ENCODE measurements around the gene SSR3. TPM values are rescaled to one million over a fixed set of nuclear protein-coding genes. Genes with fewer than 3 reads are reported as not detected.
A peak's percentile ranks its signal among the peaks of the same experiment; 100 is the strongest.

The SSR3 gene
- total RNA-seq, 1 donor from 2014 or later: 217 TPM

DNA sequence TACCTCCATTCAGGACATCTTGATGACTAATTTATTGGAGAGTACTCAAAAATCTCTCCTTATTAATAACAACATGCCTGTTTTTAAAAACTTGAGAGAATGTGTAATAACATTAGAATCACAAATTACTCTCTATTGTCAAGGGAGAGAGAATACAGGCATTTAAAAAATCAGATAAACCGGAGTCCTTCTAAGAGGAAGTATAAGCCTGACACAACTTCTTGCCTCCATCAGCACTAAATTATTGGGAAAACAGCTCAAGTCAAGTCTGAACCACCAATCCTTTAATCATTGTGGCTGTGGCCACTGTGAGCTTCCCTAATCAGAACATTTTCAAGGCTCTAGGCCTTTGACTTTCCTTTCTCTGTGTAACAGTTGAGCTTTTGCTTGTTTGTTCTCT, 38.0 kb downstream of the SSR3 start:
- TF ChIP-seq, protein P1, sequence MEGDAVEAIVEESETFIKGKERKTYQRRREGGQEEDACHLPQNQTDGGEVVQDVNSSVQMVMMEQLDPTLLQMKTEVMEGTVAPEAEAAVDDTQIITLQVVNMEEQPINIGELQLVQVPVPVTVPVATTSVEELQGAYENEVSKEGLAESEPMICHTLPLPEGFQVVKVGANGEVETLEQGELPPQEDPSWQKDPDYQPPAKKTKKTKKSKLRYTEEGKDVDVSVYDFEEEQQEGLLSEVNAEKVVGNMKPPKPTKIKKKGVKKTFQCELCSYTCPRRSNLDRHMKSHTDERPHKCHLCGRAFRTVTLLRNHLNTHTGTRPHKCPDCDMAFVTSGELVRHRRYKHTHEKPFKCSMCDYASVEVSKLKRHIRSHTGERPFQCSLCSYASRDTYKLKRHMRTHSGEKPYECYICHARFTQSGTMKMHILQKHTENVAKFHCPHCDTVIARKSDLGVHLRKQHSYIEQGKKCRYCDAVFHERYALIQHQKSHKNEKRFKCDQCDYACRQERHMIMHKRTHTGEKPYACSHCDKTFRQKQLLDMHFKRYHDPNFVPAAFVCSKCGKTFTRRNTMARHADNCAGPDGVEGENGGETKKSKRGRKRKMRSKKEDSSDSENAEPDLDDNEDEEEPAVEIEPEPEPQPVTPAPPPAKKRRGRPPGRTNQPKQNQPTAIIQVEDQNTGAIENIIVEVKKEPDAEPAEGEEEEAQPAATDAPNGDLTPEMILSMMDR (IDR thresholded peaks at IDR 0.05; ENCODE audit: insufficient read depth, low read length, poor library complexity, severe bottlenecking): no peak
- H3K27me3 ChIP-seq (ENCODE audit: control insufficient read depth, insufficient read depth, low read length): no peaks in the 10 kb centered on the region
- no peak overlapping the region for H3K4me3 ChIP-seq (ENCODE audit: low read depth, low read length)
- no peak for DNase-seq (ENCODE audit: low read depth)
- H3K36me3 ChIP-seq (ENCODE audit: control insufficient read depth, insufficient read depth, low read length): no peaks in the 10 kb centered on the region

- Histone ChIP-seq H3K27me3 (ENCODE audit: control insufficient read depth, insufficient read depth, low read length) (no peaks in the 10 kb centered on the region), H3K36me3 (ENCODE audit: control insufficient read depth, insufficient read depth, low read length) (no peaks in the 10 kb centered on the region), H3K4me3 (ENCODE audit: low read depth, low read length) (no peak overlapping the region)
- TF ChIP-seq, protein P1 (IDR thresholded peaks at IDR 0.05; ENCODE audit: insufficient read depth, low read length, poor library complexity, severe bottlenecking): no peak
- DNase-seq (ENCODE audit: low read depth): no peak
Measured at GRCh38 chr3:156516284-156516683, 38.6 kb downstream of the SSR3 start.

- Histone ChIP-seq H3K36me3 (ENCODE audit: control insufficient read depth, insufficient read depth, low read length) (no peaks in the 10 kb centered on the region), H3K4me3 (ENCODE audit: low read depth, low read length) (no peak overlapping the region), H3K27me3 (ENCODE audit: control insufficient read depth, insufficient read depth, low read length) (no peaks in the 10 kb centered on the region)
- TF ChIP-seq, protein P1 (IDR thresholded peaks at IDR 0.05; ENCODE audit: insufficient read depth, low read length, poor library complexity, severe bottlenecking): no peak
- no peak for DNase-seq (ENCODE audit: low read depth)
Measured at GRCh38 chr3:156513619-156514018, 41.3 kb downstream of the SSR3 start.

DNA sequence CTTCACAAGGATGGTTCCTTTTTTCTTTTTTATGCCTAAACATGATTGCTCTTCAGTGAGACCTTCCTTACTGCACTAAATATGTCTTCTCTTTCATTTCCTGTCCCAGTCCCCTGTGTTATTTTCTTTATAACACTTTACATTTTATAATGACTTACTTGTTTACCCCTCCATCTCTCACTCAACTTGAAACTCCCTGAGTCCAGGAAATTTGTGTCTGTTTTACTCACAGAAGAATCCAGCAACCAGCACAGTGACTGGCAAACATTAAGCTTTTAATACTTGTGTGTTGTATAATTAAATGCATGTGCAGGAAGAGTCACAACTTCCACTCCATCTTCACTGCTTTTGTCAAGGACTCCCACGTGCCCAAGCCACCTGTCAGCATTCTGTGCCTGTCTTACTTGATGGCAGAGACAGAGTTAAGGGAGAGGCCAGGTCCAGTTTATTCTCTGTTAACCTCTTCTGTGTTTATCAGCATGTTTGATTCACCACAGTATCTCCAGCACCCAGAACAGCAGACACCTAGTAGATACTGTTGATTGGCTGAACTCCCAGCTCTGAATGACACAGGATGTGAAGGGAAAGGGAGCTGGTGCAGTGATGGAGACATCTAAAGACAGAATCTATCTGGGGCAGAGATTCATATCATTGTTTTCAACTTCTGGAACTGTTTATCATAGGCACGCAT, 42.8 kb downstream of the SSR3 start:
- TF ChIP-seq, protein P1 (IDR thresholded peaks at IDR 0.05; ENCODE audit: insufficient read depth, low read length, poor library complexity, severe bottlenecking): no peak
- no peak overlapping the region for H3K4me3 ChIP-seq (ENCODE audit: low read depth, low read length)
- DNase-seq (ENCODE audit: low read depth): no peak
- H3K36me3 ChIP-seq (ENCODE audit: control insufficient read depth, insufficient read depth, low read length): no peaks in the 10 kb centered on the region
- no peaks in the 10 kb centered on the region for H3K27me3 ChIP-seq (ENCODE audit: control insufficient read depth, insufficient read depth, low read length)

DNA sequence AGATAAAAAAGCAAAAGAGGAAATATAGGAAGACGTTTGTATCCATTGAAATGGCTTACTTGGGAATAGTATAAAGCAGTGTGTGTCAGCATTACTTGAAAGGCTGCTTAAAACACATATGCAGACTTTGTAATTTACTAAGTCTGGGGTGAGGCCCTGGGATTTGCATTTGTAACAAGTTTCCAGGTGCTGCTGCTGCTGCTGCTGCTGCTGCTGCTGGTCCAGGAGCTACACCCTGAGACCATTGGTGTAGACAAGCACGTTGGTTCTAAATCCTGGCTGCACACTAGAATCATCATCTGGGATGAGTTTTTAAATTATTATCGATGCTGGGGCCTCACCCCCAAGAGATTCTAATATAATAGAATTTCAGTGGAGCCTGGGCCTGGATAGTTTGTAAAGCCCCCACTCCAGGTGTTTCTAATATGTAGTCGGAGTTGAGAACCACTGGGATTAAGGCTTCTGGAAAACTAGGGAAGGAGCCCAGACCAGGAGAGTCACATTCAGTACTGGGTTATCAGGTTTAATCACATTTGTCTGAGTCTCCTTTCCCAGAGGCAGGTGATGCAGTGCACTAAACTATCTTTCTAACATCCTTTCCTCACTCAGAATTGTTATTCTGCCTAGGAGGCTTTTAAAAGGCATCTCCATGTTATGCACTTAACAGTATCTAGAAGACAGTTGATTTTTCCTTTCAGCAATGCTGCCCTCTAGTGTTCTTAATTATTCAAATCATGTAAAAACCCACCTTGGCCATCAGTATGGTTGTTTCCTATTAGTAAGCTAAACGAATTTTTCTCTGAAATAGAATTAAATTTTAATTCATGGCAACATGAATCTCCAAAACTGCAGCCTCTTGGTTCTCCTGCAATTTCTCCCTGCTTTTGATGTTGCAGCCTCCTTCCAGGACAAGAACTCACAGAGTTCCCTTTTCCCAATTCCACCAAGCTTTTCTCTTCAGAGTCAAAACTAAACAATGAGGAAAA, 45.4 kb downstream of the SSR3 start:
- Histone ChIP-seq H3K4me3 (ENCODE audit: low read depth, low read length) (no peak overlapping the region), H3K36me3 (ENCODE audit: control insufficient read depth, insufficient read depth, low read length) (no peaks in the 10 kb centered on the region), H3K27me3 (ENCODE audit: control insufficient read depth, insufficient read depth, low read length) (no peaks in the 10 kb centered on the region)
- TF ChIP-seq, protein P1 (IDR thresholded peaks at IDR 0.05; ENCODE audit: insufficient read depth, low read length, poor library complexity, severe bottlenecking): peak; percentile 35
- DNase-seq (ENCODE audit: low read depth): no peak
